Effector memory CD4-positive, alpha-beta T cell (primary cell): ENCODE results near the gene VPS54.

ENCODE experiments used
- DNase-seq, 3 donors: peaks; one replicate each; pipeline ENCODE4 v3.0.0-alpha.2; 2020
- H3K27ac ChIP-seq: 2 replicates; pipeline ENCODE4 v1.7.0; 2013; ENCODE audit warnings: mild to moderate bottlenecking, low read length, moderate library complexity; ENCODE audit not compliant: insufficient read depth, poor library complexity, severe bottlenecking
- H3K27me3 ChIP-seq: replicated peaks from 2 replicates; pipeline ENCODE4 v1.7.0; 2013; ENCODE audit warnings: mild to moderate bottlenecking, low read length; ENCODE audit not compliant: insufficient read depth, control insufficient read depth, poor library complexity, severe bottlenecking
- H3K36me3 ChIP-seq: 2 replicates; pipeline ENCODE4 v1.7.0; 2013; ENCODE audit warnings: mild to moderate bottlenecking, low read length, moderate library complexity; ENCODE audit not compliant: control insufficient read depth, insufficient read depth
- H3K4me1 ChIP-seq: 2 replicates; pipeline ENCODE4 v1.7.0; 2013; ENCODE audit warnings: low read length, mild to moderate bottlenecking; ENCODE audit not compliant: control insufficient read depth, insufficient read depth, poor library complexity, severe bottlenecking
- H3K4me3 ChIP-seq: 2 replicates; pipeline ENCODE4 v1.7.0; 2013; ENCODE audit warnings: low read length, low read depth, mild to moderate bottlenecking; ENCODE audit not compliant: insufficient read depth, poor library complexity, severe bottlenecking
- H3K9me3 ChIP-seq: 2 replicates; pipeline ENCODE4 v1.7.0; 2013; ENCODE audit warnings: mild to moderate bottlenecking, low read length, moderate library complexity; ENCODE audit not compliant: control insufficient read depth

VPS54 gene

DNA sequence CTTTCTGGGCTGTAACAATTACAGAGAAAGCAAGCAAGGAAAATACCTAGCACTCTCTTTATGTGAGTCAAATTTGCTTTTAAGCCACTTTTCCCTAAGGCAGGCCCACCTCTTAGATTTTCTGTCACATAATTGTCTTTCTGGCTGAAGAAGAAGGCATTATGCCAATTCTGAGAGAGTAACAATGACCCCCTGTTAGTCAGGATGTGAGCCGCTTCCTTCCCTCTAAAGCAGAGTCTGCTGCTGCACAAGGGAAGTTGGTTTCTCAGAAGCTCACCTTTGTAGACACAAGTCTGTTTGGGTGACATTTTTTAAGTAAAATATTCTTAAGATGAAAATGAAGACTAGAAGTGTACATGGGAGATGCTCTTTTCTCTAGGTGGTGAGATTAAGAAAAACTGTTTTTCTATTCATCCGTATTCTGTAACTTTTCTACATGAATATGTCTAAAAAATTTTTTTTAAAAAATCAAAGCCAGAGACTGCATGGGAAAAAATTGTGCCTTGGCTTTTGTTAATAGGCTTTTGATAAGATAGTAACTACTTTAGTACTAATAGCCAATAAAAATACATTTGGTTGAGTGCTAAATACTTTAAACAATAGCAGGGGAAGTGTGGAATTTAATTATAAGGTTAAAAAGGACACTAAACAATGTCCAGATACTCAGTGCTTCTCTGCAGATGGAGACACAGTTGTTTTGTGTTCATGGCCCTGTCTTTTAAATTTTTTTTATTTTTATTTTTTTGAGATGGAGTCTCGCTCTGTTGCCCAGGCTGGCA, 33.4 kb upstream of the VPS54 start:
- Histone ChIP-seq H3K4me3 (no peak overlapping the region), H3K36me3 (no peaks in the 10 kb centered on the region), H3K9me3 (no peaks in the 10 kb centered on the region), H3K27ac (no peak overlapping the region), H3K4me1 (peaks cover 3% of the 10 kb centered on the region), H3K27me3 (no peaks in the 10 kb centered on the region)
- DNase-seq = no peak

DNA sequence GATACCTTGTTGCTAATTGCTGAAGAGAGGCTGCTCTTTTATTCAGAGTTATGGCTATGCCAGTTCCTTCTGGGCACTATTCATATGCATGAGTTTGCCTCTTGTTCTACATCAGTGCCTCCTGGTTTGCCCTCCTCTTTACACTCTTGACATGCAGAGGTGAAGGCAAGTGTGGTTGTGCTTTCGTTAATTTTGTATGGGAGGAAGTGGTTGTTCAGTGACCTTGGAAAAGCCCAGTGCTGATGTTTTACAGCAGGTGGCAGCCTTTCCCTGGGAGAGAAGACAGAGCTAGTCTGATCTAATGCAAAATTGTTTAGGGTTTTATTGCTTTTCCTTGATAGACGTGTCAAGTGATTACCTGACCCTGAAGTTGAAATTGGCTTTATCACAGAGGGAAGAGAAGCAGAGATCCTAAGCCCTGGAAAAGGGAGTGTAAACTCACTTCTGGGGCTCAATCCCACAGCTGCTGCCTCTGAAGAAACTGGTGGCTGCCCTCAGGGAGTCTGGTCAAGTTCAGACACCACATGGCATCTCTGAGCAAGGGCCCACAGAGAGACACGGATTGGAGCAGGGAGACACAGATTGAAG, 30.5 kb upstream of the VPS54 start:
- H3K9me3 ChIP-seq = no peaks in the 10 kb centered on the region
- no peak overlapping the region for H3K4me3 ChIP-seq
- H3K4me1 ChIP-seq = peaks cover 3% of the 10 kb centered on the region
- H3K27me3 ChIP-seq = no peaks in the 10 kb centered on the region
- no peak overlapping the region for H3K27ac ChIP-seq
- no peaks in the 10 kb centered on the region for H3K36me3 ChIP-seq
- DNase-seq = peak; percentile 15 to 43 (median 39)

DNA sequence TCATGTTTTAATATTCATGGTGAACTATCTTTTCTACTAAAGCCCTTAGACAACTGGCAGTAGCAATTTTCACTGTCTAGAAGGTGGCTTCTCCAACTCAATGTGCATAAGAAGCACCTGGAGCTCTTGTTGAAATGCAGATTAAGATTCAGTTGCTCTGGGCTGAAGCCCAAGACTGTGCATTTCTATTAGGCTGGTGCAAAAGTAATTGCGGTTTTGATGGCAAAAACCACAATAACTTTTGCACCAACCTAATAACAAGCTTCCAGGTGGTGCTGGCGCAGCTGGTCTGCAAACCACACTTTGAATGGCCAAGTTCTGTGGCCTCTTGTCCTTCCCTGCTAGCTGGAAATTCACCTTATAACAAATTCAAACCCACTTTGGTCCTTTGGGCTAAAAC, 26.7 kb upstream of the VPS54 start:
- no peak overlapping the region for H3K4me3 ChIP-seq
- peaks cover 3% of the 10 kb centered on the region for H3K4me1 ChIP-seq
- no peaks in the 10 kb centered on the region for H3K27me3 ChIP-seq
- no peak for DNase-seq
- no peaks in the 10 kb centered on the region for H3K36me3 ChIP-seq
- H3K9me3 ChIP-seq = no peaks in the 10 kb centered on the region
- H3K27ac ChIP-seq = no peak overlapping the region

DNA sequence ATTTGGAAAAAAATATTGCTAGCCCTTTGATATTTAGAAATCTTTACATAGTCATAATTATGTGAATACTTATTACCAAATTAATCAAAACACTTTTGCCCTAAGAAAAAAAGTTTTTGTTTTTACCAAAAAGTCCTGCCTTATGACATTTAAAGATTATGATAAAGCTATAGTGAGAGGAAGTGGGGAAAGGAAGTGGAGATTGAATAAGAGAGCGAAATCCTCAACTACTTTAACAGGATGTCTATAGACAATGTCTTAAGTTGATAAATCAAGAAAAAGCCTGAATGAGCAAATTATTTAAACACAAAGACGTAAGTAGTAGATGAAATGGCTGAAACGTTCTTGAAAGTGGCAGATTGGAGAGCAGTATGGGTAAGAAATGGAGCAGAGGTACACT, 20.9 kb upstream of the VPS54 start:
- DNase-seq = no peak
- Histone ChIP-seq H3K4me1 (peaks cover 6% of the 10 kb centered on the region), H3K36me3 (no peaks in the 10 kb centered on the region), H3K27me3 (no peaks in the 10 kb centered on the region), H3K9me3 (no peaks in the 10 kb centered on the region), H3K4me3 (no peak overlapping the region), H3K27ac (no peak overlapping the region)

DNA sequence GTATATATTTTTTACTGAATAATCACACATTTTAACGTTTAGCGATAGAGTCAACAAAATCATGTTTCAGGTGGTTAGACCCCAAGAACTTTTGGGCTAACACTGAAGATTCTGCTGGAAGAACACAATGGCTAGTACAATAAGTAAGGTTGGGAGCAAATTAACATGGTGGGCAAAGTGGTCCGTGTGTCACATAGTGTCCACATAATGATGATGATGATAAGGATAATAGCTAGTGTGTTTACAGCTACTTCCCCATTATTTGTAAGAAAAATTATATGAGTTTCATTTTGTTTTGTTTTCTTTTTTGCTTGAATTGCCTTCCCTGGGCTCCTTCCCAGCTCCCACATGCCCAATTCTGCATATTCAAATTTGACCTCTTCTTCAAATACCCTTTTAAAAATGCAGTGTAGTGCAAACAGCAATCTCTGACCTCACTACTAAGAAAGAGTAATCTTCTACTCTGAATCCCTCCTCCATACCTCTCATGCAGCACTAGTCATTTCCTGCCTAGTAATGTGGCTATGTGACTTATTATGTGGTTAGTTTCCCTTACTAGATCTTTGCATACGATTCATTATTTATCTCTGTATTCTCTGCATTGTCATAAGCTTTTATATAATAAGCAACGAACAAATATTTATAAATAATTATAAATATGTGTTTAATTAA, 16.9 kb upstream of the VPS54 start:
- peak overlapping the region; percentile 33 for H3K27ac ChIP-seq
- DNase-seq = no peak
- no peak overlapping the region for H3K4me3 ChIP-seq
- H3K27me3 ChIP-seq = no peaks in the 10 kb centered on the region
- peaks cover 6% of the 10 kb centered on the region for H3K4me1 ChIP-seq
- no peaks in the 10 kb centered on the region for H3K36me3 ChIP-seq
- H3K9me3 ChIP-seq = no peaks in the 10 kb centered on the region

DNA sequence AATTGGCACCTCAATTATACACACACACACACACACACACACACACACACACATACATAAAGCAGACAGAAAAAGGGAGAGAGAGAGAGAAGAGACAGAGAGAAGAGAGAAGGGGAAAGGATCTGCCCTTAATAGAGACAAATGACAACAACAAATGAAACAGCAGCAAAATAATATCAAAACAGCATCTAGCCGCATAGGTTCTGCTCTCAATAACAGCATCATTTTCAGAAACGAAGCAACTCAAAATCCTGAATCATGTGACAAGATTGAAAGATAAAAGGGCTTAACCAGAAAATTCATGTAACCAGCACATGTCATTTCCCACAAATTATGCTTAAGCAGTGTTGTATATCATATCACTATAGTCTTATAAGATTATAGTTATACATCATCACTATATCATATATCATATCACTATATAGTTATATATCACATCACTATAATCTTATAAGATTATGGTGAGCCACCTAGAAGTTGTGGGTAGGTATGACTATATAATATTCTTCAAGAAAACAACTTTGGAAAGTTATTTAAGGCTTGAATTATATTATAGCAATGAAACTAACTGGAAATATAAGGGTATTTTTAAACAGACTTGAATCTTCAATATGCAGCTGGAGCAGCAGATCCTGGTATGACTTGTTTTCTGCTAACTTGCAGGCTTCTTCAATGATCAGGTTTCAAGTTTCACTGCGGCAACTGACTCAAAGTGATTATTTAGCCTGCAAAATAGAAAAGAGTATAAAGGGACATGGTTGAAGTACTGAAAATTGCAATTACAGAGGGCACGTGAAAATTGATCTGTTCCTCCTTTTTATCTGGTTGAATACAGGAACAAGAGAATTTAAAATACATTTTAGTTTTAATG, 16.1 kb upstream of the VPS54 start:
- no peak for DNase-seq
- Histone ChIP-seq H3K9me3 (no peaks in the 10 kb centered on the region), H3K27me3 (no peaks in the 10 kb centered on the region), H3K27ac (peak overlapping the region; percentile 37), H3K4me1 (peaks cover 6% of the 10 kb centered on the region), H3K36me3 (no peaks in the 10 kb centered on the region), H3K4me3 (no peak overlapping the region)

DNA sequence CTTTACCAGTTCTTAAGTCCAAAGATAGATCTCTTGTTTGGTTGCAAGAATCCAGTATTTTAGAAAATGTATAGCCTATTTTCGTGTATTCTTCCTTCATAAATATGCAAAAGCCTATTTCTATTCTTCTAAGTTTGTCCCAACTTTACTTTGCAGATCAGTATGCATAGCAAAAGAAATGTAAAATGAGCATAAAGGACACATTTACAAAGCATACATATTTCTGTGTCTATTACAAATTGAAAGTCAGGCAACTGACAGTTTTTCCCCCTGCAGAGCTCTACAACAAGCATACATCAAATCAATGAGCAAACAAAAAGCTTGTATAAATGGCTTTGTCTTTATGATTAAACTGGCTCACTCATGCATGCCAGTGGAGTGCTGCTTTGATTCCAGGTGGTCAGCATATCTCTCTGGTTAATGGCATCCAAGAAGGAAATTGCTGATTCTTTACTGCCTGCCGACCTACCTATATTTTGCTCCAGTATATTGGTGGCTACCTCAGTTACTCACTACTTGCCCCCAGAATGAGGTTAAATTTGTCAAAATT, 10.0 kb upstream of the VPS54 start:
- Histone ChIP-seq H3K4me3 (no peak overlapping the region), H3K4me1 (peaks cover 4% of the 10 kb centered on the region), H3K27me3 (no peaks in the 10 kb centered on the region), H3K9me3 (no peaks in the 10 kb centered on the region), H3K36me3 (no peaks in the 10 kb centered on the region), H3K27ac (no peak overlapping the region)
- no peak for DNase-seq

DNA sequence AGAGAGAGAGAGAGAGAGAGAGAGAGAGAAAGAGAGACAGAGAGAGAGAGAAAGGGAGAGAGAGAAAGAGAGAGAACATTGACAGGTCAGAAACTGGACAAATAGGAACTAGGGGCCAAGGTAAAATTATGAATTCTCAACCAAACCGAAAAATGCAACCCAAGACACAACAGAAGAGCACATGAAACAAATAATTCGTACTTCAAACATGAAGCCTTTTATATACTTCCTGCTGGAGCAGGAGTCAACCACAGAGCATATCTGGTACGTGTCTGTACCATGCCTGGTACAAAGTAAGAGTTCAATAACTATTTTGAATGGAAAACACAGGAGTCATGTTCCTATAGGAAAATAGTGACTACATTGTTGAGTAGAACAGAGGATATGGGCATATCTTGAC, 6.5 kb upstream of the VPS54 start:
- peaks cover 4% of the 10 kb centered on the region for H3K4me1 ChIP-seq
- no peak for DNase-seq
- H3K9me3 ChIP-seq = no peaks in the 10 kb centered on the region
- no peak overlapping the region for H3K27ac ChIP-seq
- no peak overlapping the region for H3K4me3 ChIP-seq
- H3K36me3 ChIP-seq = no peaks in the 10 kb centered on the region
- H3K27me3 ChIP-seq = no peaks in the 10 kb centered on the region

DNA sequence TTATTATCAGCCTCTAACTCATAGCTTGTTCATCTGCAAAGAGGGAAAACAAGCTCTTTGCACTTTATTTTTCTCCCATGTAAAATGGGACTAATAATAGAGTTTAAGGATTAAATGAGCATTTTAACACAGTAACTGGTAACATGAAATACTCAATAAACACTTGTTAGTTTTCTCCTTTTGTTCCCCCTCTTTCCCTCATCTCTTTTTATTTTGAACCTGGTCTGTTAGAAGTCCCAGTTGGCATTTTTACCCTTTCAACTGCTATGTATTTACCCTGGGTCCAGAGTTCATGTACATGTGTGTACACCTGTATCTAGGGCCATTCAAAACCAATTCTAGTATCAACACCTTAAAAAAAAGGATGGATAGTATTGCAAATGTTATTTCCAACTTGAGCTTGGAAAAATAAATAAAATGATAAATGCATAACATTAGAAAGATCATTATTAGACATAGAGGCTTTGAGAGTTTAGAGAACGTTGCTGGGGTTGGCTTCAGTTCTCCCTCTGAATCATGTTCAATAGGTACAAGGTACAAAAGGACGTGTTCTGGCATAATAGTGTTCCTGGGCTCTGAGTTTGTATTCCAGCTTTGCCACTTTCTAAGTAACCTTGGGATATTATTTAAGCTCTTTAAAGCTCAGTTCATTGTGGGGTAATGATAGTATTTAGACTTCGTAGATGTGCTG, 5.2 kb upstream of the VPS54 start:
- no peak for DNase-seq
- H3K4me1 ChIP-seq = peaks cover 10% of the 10 kb centered on the region
- no peaks in the 10 kb centered on the region for H3K36me3 ChIP-seq
- no peaks in the 10 kb centered on the region for H3K27me3 ChIP-seq
- H3K4me3 ChIP-seq = no peak overlapping the region
- no peak overlapping the region for H3K27ac ChIP-seq
- no peaks in the 10 kb centered on the region for H3K9me3 ChIP-seq
